Muscle of arm (tissue), 12 donors: ENCODE data around the gene FRMPD1. TPM values are rescaled to one million over a fixed set of nuclear protein-coding genes. Genes with fewer than 3 reads are reported as not detected.
A peak's percentile ranks its signal among the peaks of the same experiment; 100 is the strongest.

ENCODE experiments used
- DNase-seq: peaks from one replicate; pipeline ENCODE4 v3.0.0-alpha.2; 2013
- polyA plus RNA-seq, 12 donors: library from polyadenylated mRNA; unstranded; fragments of 120-200 nt; gene quantifications; one replicate each; pipeline ENCODE4 v1.2.1, GENCODE V29; 2013; ENCODE audit not compliant: insufficient read length in 12 of 12

Gene FRMPD1
- polyA plus RNA-seq, 12 donors: 4.7 to 18.8 (median 10.9) TPM; not detected in 1

DNA sequence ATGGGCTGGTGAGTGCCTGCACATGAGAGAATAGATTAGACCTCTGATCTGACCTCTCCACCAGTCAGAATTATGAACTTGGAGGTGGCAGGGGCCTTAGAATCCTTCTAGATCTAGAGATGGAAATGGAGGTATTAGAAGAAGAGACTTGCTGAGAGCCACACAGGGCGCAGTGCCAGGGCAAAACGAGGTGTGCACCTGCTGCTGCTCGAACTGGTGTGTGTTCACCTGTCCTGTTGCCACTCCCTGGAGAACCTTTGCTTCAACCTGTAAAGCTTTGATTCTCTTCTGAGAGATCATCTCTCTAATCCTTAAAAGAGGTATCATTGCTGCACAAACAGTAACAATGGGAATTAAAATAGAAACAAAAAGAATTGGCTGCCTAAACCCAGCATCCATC lies 24.9 kb downstream of the FRMPD1 start:
- no peak for DNase-seq

DNA sequence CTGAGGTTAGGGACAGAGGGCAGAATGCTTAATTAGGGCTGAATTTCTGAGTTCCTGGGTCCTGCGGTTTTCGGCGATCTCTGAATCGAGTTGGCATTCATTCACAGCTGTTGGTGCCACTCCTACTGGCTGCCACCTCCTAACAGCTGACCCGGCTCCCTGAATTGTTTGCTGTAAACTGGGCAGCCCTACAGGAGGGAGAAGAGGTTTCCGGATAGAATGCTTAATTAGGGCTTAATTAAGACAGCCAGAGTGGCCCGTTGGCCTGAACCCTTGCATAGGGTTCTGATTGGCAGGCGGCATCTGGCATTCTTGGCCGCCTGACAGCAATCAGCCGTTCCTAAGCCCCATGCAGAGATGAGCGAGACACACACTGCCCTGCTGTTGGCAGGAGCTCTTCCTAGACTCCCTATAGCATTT lies 25.7 kb downstream of the FRMPD1 start:
- peak; percentile 46 for DNase-seq

DNA sequence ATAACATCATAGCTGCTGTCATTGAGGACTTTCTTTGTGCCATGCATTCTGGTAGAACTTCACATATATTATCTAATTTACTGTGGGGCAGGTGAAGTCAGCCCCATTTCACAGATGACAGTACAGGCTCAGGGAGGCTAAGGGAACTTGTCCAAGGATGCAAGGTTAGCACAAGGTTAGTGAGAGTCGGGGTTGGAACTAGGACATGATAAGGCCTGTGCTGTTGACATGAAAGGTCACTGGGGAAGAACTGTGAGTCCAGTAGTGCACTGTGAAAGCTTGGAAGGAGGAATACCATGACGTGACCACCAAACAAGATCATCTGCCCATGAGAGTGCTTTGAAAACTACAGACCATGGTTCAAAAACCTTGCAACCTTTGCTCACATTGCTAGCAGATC lies 26.7 kb downstream of the FRMPD1 start:
- no peak for DNase-seq

DNA sequence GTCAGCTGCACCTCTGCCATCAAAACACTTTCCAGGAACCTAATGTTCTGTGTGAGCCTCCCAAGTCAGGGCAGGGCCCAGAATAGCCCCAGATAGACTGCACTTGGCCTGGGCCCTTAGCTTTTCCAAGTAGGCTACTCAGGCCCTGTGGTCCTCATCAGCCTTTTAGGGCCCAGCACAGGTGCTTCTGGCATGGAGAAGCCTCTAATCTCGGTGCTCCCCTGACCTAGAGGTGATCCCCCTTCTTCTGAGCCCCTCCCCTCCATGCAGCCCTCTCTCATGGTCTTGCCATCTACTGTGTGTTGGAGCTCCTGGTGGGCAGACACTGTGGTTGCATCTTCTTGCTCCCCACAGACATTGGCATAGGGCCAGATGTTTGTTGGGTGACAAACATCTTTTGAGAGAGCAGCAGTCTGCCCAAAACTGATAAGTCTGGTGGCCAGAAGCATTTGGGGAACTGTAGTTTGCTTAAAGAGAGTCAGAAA lies 28.1 kb downstream of the FRMPD1 start:
- no peak for DNase-seq

DNA sequence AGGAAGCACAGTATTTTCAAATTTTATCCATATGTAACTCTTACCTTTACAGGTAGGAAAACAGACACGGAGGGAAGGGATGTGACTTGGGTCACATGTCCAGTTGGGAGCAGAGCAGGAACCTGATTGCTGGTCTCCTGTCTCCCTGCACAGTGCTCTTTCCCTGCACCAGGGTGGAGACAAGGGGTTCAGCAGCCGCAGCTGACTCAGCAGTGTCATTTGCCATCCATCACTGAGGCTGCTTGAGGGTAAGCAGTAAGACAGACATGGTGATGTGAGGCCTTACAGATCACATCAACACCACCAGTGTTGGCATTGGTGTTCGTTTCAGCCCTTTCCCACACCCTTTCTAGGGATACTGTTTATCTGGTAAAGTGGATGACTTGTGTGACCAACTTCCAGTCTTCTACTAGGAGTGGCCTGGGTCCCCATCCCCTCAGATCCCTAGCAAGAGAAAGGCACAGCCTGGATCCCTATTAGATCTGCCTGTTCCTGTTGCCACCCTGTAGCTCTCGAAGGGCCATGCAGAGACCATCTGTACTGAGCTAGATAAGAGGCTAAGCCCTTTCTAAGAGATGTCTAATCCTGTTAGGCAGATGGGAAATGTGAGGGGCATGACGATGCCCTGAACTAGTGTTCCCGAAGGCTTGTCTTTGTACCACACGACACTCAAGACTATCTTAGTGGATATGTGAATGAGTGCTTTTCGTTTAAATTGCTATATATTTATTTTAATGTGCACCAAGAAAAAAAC lies 29.1 kb downstream of the FRMPD1 start:
- DNase-seq: no peak

DNA sequence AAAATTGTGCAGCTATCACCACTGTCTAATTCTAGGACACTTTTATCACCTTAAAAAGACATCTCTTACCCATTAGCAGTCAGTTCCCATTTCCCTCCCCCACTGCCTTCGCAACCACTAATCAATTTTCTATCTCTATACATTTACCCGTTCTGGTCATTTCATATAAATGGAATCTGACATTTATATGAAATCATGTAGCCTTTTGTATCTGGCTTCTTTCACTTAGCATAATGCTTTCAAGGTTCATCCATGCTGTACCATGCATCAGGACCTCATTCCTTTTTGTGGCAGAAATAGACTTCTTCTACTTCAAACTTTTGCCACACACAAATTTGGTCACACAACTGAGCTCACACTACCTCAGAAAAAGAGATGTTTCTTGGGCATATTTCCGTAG lies 32.2 kb downstream of the FRMPD1 start:
- DNase-seq: no peak

DNA sequence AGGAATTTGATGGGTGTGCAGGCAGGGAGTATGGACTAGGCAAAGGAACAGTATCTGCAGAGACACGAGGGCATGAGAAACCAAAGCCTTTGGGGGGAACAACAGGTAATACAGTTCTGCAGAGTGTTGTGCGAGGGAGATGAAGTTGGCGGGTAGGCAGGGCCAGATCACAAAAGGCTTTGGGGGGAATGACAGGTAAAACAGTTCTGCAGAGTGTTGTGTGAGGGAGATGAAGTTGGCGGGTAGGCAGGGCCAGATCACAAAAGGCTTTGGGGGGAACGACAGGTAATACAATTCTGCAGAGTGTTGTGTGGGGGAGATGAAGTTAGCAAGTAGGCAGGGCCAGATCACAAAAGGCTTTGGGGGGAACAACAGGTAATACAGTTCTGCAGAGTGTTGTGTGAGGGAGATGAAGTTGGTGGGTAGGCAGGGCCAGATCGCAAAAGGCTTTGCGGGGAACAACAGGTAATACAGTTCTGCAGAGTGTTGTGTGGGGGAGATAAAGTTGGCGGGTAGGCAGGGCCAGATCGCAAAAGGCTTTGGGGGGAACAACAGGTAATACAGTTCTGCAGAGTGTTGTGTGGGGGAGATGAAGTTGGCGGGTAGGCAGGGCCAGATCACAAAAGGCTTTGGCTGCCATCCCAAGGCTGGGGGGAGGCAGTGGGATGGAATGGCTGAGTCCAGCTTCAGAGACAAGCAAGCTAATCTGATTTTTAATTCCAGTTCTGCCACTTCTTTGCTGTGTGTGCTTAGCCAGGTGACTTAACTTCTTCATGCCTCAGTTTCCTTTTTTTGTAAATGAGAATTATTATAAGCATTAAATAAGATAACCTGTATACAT lies 33.0 kb downstream of the FRMPD1 start:
- no peak for DNase-seq

DNA sequence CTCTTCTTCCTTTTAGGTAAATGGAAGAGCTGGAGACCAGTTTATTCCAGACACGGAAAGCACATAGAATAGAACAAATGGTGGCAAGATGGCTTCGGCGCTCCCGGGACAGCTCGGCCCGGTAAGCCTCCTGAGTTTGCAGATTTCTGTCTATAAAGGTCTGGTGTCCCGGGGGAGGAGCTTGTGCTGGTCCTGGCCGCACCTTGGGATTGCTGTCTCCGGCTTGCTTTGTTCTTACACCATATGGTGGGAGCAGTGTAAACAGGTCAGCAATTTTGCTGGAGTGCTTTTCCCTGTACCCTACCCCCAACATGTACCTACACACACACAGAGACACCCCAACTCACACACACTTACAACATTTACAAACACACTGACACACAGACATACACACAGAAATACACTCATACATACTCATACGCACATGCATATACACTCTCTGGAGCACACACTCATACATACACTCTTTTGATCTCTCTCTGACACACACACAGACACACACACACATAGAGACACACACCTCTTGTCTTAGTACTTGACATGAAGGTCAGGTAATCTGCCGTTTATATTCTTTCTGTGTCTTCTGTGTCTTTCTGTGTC lies 42.0 kb downstream of the FRMPD1 start:
- no peak for DNase-seq

DNA sequence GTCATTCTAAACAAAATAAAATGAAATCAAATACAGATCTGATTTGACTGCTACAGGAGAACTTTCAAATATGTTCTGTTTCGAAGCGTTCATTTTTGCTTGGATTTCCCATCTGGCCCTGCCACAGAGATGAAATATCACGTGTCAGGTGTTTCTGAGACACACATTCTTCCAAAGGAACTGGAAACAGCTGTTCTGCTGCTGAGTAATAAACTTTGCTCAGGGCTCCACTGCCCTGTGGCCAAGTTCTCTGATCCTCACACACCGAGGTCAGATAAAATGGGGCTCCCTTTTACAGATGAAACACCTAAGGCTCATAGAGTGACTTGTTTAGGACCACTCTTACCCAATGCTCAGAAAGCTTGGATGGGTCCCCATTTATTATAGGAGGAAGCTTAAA lies 42.5 kb downstream of the FRMPD1 start:
- DNase-seq: no peak

DNA sequence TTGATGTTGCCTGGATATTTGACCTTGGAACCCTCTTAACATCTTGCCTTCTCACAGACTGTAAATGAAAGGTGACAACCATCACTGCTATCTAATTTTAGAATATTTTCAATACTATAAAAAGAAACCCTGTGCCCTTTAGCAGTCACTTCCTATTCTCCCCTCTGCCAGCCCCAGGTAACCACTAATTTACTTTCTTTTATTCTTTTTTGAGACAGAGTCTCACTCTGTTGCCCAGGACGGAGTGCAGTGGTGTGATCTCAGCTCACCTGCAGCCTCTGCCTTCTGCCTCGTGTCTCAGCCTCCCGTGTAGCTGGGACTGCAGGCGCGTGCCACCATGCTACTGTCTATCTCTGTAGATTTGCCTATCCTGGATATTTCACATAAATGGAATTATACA lies 43.6 kb downstream of the FRMPD1 start:
- DNase-seq: no peak

DNA sequence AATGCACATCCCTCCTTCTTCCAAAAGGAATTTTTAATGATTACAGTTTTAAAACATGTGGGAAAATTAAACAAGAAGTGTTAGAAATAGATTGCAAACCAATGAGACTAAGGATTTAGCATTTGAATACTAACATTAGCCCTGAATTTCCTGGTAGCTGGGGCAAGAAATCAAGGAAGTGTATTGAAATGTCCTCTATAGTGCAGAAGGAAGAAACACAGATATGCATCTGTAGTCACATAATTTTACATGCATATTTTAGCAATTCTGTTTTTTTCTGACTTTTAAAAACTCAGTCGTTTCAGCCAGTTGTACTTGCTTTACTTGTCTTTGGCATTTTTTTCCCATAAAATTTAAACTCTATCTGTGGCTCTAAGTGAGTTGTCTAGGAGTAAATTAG lies 45.8 kb downstream of the FRMPD1 start:
- DNase-seq: no peak

DNA sequence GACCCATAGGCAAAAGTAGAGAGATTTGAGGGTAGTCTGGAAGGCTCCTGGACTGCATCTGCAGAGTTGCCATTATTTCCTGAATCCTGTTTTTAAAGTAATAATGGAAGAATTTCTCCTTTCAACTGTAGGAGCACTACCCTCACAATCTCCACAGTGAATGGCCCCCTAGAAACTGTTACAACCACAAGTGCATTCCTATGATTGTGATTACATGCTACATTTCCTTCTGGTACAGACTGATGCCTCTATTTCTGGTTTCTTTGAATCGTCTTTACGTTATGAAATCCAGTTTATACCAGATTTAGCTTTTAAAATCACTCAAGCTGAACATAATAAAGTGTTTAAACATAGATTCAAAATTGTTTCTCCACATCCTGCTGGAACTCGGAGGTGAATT lies 49.4 kb downstream of the FRMPD1 start:
- DNase-seq: no peak

DNA sequence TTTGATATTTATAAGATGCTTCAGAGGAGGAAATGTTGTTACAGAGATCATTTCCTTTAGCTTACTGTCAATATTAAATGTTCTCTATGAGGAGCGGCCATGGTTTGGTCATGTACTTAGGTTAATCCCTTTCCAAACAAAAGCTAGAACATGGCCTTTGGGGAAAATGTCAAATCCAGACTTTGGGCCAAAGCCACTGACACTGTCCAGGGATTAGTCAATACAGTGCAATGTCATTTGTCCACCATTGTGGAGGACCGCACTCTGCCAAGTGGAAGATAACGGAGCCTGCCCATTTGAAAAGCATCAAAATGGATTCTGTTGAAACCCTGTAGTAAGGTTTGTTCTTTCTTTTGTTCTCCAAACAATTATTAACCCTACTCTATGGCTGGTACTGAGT lies 50.1 kb downstream of the FRMPD1 start:
- DNase-seq: no peak

DNA sequence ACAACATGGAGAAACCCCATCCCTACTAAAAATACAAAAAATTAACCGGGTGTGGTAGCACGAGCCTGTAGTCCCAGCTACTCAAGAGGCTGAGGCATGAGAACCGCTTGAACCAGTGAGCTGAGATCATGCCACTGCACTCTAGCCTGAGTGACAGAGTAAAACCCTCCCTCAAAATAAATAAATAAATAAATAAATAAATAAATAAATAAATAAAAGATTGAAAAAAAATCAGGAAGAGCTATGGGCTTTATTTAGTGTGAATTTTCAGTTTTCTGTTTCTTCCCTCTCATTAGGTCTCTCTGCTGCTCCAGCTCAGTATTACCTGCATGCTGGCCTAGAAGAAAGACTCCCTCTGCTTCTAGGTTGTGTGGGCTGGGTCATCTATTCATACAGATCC lies 55.0 kb downstream of the FRMPD1 start:
- no peak for DNase-seq

DNA sequence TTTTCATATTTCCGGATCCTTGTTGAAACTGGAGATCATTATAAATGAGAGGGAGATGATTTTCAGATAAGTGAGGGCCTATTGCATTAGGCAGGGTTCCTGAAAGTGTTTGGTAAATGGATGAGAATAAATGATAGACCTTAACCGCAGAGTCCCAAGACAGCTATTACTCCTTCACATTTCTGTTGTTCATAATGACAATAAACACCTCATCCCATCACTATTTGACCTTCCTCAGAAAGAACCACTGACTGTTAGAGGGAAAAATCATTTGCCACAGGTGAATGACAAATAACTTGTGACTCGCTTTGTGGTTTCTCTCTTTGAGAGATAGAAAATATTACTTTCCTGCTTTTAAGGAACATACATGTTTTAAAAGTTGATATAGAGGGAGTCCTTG lies 55.5 kb downstream of the FRMPD1 start:
- no peak for DNase-seq

DNA sequence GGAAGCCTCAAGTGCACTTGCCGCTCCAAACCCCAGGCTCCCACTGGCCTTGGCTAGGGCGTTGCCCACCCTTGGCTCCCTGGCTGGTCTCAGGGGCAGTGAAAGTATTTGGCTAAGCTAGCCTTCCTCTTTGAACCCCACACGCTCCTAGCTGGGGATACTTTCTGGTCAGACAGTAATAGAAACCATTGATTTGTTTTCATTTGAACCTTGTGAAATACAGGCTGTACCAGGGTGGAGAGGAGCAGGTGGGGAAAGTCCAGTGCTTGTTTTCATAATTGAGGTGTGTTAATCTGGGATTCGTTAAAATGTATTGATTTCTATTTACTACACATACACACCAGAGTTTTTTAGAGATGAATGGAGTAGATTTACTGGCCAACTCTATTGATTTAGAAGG lies 57.0 kb downstream of the FRMPD1 start:
- no peak for DNase-seq

DNA sequence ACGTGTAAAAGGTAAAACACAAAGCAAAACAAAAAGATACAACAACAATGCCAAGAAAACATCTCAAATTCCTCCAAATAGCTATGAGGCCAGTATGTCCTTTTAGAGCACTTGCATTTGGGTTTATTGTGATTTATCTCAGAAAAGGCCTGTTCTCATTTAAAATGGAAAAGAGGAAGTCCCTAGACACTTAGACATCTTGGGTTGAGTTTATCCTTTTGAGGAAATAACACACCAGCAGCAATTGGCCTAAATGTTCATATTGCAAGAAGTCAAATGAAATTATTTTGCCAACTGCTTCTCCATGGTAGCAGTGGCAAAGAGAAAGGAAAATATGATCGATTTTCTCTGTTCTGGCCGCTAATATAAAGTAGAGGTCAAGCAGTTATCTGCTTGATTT lies 59.3 kb downstream of the FRMPD1 start:
- no peak for DNase-seq

DNA sequence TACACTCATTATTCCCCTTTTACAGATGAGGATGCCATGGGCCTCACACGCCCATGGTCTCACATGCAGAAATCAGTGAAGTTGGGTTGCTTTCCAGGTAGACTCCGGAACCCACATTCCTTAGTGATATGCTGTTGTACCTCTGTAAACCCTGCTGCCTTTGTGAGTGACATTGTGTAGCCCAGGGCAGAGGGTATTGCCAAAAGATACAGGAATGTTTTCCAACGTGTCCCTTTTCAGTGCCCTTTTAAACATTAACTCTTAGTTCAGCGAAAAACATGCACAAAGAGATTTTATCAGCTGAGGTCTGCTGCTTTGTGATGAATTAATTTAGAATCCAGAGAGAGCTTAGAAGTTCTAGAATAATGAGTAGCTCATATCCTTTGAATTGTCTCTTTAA lies 64.5 kb downstream of the FRMPD1 start:
- no peak for DNase-seq

DNA sequence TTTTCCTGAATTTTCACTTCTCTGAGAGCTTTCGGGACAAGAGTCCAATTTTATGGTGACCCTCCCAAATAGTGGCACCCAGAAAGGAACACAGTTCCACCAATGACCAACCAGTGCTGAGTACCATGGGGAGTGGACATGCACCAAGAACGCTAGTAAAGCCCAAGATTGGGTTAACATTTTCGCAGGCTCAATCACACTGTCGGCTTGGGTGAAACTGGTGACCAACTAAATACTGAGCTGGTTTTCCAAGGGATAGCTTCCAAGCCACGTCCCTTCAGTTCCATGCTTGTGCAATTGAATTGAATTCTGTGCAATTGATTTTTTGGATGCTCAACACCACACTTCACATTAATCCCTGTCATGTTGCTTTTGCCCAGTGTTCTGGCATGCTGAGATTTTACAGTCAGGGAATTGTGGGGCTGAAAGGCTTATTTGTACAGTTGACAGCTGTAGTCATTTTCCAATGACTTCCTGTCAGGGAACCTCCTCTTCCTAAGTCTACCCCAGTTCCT lies 65.3 kb downstream of the FRMPD1 start:
- DNase-seq: no peak

DNA sequence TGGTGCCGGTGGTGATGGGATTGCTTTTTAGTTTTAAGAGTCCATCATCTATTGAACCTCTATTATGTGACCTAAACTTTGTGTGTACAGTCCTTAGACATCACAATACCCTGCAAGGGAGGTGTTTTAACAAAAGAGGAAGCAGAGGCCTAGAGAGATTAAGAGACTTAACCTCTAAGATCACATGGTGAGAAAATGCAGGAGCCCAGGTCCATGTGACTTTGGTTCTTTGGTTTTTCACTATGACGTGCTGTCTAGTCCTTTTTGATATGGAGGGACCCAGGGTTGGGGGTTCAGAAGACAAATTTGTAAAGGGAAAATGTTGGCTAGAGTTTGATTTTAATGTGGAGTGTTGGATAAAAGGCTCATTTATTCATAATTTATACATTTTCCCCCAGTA lies 68.8 kb downstream of the FRMPD1 start:
- no peak for DNase-seq

DNA sequence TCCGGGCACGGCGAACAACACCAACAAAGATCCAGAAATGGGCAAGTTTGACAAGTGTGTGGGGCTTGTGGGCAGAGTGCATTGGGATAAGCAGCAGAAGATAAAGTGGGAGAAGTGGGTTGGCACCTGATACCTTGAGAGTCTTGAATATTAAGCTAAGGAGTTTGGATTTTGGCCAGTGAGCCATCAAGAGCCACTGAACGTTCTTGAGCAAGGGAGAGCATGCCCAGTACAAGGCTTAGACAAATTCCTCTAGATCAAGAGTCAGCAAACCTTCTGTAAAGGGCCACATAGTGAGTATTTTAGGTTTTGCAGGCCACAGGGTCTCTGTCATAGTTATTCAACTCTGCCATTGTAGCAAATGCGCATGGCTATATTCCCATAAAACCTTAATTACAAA lies 76.3 kb downstream of the FRMPD1 start:
- no peak for DNase-seq

DNA sequence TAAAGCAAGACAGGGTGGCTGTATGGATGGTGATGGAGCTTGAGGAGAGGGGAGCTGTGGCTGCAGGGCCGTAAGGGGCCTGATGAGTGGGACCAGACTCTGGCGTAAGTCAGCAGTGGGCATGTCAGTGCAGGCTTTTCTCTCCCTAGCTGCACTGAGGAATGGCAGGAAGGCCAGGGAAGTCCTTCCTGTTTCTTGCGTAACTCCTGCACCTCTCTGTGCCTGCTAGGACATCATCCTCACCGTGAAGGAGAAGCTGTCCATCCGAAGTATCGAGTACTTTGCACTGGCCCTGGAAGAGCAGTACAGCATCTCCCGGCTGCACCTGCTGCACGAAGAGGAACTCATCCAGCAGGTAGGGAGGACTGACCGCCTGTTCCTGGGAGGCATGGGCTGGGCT lies 78.7 kb downstream of the FRMPD1 start:
- no peak for DNase-seq

DNA sequence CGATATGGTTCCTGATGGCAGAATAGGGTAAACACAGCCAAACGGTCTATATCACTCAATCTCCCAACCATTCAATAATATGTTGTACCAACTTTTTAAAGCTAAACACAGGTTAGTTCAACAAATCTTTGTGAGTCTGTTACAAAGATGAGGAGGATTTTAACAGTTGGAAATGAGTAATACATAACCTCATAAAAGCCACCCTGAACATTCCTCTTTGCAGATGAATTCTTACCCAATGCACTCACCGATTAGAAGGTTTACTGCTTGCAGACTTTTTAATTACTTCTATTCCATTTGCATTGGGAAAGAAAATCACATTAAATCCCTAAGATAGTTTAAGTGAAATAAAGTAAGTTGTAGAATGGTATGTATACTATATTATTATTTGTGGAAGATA lies 79.5 kb downstream of the FRMPD1 start:
- no peak for DNase-seq
